GM19099 (cell line): Measurements from ENCODE around the gene NCOR2.

Experiments used
- POLR2A ChIP-seq: IDR thresholded peaks from 3 replicates; pipeline ENCODE4 v1.6.1; 2011; ENCODE audit warnings: low read depth; ENCODE audit not compliant: insufficient read length; ENCODE audit errors: extremely low read depth

Gene NCOR2

GRCh38 chr12:124549629-124550028, 17.8 kb downstream of the NCOR2 start:
- TF ChIP-seq POLR2A: no peak

DNA sequence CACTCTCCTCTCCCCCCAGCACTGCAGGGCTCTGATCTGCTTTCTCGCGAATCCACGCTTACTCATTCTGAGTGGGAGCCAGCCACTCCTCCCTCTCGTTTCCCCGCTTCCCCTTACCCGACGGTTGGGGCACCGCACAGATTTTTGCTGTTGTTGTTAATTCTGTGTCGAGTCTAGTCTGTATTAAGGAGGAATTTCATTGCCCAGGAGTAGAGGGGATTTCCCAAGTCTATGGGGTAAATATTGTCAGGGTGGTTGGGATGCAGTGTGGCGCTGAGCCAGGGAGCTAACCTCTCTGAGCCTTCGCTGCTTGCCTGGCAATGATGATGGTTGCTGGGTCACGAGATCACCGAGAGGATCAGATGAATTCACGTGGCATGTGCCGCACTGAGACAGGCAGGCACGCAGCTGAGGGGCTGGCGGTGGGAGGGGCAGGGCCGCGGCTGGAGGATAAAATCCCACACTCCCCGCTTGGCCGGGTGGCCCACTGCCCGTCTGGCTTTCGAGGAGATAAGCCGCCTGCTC, 18.5 kb downstream of the NCOR2 start:
- TF ChIP-seq POLR2A: no peak

- TF ChIP-seq POLR2A: no peak
Measured at GRCh38 chr12:124547626-124548025, 19.8 kb downstream of the NCOR2 start.

DNA sequence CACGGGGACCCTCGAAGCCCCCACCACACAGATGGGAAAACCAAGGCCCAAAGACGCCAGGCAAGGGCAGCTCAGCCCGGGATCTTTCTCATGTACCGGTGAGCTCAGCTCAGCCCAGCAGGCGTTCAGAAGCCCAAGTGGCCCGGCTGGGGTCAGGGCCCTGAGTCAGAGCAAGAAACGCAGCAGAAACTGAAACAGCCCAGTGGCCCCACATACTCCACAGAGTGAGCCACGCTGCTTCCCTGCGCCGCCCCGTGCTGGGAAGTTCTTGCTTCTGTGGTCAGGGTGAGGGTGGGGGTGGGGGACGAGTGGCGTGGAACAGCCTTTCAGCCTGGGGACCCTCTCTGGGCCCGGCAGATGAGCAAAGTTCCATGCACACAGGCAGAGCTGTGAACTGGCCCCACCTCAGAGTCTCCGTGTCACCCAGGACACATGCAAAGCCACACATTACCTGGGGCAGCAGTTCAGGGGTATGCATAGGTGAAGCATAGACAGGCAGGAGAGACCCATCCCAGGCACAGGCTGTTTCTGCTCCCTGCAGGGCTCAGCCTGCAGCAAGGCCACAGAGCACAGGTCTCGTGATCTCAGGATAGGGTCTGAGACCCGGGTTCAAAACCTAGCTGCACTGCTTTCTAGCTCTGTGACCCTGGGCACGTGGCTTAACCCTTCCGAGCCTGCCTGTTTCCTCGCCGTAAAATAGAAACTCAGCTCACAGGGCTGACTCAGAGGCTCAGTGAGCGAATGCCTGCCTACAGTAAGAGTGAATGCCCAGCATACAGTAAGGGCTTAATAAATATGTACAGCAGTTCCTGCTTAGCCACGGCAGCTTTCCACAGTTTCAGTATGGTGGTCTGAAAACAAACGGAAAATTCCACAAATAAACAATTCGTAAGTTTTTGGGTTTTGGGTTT, 21.6 kb downstream of the NCOR2 start:
- TF ChIP-seq POLR2A: peak; percentile 22

GRCh38 chr12:124544983-124545382, 22.4 kb downstream of the NCOR2 start:
- TF ChIP-seq POLR2A: no peak

DNA sequence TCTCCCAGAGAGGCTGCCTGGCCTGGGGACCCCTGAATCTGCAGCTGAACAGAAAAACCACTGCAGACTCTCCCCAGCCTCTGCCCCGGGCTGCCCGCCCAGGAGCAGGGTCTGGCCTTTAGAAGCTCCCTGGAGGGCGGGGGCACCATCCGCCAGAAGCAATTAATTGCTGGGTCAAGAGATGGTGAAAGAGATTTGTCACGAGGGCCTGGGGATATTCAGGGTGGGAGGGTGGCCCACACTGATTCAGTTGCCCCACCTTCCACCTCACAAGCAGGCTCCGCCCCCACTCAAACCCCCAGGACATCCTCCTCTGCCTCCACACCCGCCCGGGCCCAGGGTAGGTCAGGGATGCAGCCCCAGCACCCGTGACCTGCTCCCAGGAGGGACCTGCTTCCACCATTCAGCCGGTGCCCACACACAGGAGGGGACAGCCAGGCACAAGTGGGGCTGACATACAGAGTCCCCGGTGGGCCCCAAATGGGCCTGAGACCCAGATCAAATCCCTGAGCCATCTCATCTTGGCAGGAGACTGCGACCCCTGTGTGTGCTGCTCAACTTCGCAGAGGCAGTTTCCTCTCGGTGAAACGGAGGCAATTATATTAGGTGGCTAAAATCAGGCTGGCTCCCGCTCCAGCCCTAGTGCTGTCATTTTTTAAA, 23.0 kb downstream of the NCOR2 start:
- TF ChIP-seq POLR2A: peak; percentile 21

DNA sequence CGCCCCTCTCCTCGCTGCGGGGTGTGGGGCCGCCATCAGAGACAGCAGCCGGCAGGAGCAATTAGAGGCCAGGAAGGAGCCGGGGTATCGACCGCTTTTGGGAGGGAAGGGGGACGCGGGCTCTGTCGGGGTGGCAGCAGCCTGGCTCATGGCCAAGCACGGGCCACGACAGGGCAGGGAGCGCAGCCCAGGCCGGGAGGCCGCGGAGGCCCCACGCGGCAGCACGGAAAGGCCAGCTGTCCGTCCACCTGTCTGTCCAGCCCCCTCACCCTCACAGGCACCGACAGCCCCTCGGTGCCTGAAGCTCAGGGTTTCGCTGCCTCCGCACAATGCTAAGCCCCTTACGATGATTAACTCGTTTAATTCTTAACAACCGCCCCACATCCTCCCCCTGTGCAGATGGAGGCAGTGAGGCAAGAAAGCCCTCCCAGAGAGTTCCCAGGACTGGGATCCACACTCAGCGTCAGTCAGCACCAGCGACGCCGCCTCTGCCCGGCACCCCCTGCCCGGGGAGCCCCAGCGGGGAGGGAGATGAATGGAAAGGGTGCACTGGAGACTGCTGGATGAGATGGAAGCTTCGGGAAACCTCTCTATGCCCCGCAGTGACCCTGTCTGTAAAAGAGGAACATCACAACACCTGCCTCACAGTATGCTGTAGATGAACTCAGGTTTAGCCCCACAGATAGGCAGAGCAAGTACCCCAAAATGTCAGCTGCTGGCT, 23.7 kb downstream of the NCOR2 start:
- peak; percentile 3 for TF ChIP-seq POLR2A

DNA sequence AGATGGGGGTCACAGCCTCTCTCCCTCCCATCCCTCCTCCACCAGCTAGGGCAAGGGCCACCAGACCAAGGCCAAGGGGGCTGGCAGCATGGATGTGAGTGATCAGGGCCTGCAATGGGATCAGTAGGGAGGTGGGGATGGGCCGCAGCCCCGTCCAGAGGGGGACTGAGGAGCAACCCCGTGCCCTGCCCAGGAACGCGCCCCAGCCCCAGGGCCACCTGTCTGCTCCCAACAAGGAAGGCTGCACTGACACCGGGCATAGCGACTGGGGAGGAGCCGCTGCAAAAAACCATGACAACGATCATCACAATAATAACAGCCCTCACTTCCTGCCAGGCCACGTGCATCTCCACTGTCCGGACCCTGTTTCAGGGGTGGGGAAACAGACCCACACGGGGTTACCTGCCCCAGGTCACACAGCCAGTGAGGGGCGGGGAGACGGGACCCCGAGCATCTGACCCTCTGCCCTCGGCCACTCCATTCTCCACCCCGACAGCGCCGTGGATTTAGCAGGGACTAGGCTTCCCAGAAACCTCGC, 24.3 kb downstream of the NCOR2 start:
- TF ChIP-seq POLR2A: no peak

- no peak for TF ChIP-seq POLR2A
Measured at GRCh38 chr12:124542021-124542949, 25.1 kb downstream of the NCOR2 start.

- TF ChIP-seq POLR2A: no peak
Measured at GRCh38 chr12:124541322-124541721, 26.1 kb downstream of the NCOR2 start.

DNA sequence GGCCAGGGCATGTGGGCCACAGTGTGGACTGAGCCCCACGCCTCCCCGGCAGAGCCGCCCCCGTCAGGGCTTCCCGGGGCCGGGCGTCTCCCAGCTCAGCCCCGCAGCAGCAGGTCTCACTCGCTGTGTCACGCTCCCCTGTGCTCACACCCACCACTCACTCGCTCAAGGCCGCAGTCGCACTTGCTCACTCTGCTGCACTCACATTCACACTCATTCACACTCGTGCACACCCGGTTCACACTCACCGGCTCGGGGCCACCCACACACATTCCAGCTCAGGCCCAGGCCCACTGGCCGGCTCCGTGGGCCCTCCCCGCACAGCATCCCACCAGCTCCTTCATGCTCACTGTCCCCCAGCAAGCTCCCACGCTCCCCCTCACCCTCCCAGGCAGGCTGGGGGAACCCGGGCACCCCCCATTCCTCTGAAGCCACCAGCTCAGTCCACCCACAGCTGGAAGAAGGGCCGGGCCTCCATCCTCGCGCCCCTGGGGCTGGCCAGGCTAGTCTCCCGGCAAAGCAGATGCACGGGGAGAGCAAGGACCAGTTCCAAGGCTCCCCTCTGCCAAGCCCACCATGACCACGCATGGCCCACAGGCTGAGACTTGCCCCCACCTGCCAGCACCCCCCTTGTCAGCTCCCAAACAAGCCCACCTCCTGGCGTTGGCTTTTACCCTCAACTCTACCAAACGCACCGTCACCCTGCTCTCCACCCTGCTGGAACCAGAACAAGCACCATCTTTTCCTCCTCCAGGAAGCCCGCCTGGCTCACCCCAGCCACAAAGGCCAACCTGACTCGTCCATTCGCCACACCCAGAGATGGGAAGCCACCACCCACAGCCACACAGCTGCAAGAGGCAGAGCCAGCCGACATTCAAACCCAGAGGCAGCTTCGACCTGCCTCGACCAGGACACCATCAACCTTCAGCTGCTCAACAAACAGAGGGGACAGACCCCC, 28.0 kb downstream of the NCOR2 start:
- TF ChIP-seq POLR2A: no peak

DNA sequence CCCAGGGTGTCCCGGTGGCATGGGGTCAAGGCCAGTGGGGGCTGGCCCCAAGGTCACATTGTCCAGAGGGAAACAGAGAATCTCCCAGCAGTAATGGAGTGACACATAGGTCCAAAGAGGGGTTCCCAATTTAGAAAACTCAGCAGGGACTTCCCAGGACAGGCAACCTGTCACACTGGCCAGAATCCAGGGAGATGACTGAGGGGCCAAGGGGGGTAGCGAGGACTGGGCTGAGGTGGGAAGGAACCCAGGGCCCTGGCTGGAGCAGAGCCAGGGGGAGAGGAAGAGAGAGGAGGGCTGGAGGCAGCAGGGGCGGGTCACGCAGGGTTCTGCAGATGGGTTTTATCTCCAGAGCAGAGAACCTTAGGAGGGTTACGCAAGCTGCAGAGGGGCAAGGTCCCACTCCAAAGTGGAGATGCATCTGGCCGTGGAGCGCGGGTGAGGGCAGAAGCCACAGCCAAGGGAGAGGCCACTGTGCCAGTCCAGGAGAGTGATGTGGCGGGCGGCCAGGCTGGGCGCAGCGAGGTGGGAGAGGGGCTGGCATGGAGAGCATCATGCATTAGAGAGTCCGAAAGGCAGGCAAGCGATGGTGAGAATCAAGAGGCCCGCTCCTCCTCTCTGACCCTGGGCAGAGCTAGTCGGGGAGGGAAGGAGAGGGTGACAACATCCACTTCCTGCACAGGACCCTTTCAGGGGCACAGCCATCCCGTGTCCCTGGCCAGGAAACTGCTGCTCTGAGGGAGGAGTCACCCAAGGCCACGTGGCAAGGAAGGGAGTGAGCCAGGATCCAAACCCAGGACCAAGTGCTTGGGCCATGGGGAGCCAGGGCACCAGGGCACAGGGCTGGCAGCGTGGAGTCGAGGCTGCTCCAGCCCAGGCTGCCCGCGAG, 29.0 kb downstream of the NCOR2 start:
- TF ChIP-seq POLR2A: no peak
